HepG2 (cell line): ENCODE data around the gene TBRG1. TPM values are rescaled to one million over a fixed set of nuclear protein-coding genes. Genes with fewer than 3 reads are reported as not detected.

Source experiments
- FOXM1 ChIP-seq: sonication (generic); formaldehyde crosslinking; IDR thresholded peaks from 2 replicates; pipeline ENCODE4 v1.5.0; 2020; ENCODE audit warnings: missing genetic modification reagents
- HNRNPUL1 ChIP-seq: fragments of 200-400 bp; formaldehyde crosslinking; IDR thresholded peaks from 2 replicates; pipeline ENCODE4 v1.6.1; 2017; ENCODE audit warnings: low read depth, mild to moderate bottlenecking, low read length, moderate library complexity
- MTA3 ChIP-seq: sonication (generic); formaldehyde crosslinking; IDR thresholded peaks from 2 replicates; pipeline ENCODE4 v1.4.0; 2020; ENCODE audit warnings: missing genetic modification reagents
- NFAT5 ChIP-seq: sonication (generic); formaldehyde crosslinking; IDR thresholded peaks from 2 replicates; pipeline ENCODE4 v1.4.0; 2020; ENCODE audit warnings: missing genetic modification reagents
- ONECUT2 ChIP-seq: sonication (generic); formaldehyde crosslinking; IDR thresholded peaks from 2 replicates; pipeline ENCODE4 v1.4.0; 2020; ENCODE audit warnings: missing genetic modification reagents
- PREB ChIP-seq: sonication (generic); formaldehyde crosslinking; IDR thresholded peaks from 2 replicates; pipeline ENCODE4 v1.4.0; 2020; ENCODE audit warnings: missing genetic modification reagents
- RFX1 ChIP-seq: fragments of 450-650 bp; IDR thresholded peaks from 2 replicates; pipeline ENCODE4 v1.6.1; 2017
- RFXANK ChIP-seq: IDR thresholded peaks from 2 replicates; pipeline ENCODE4 v1.6.1; 2016
- TBX2 ChIP-seq: sonication (generic); formaldehyde crosslinking; IDR thresholded peaks from 2 replicates; pipeline ENCODE4 v1.5.0; 2020; ENCODE audit warnings: missing genetic modification reagents, mild to moderate bottlenecking, borderline replicate concordance
- TBX3 ChIP-seq: fragments of 450-650 bp; IDR thresholded peaks from 2 replicates; pipeline ENCODE4 v1.6.1; 2017; ENCODE audit warnings: antibody characterized with exemption, mild to moderate bottlenecking, inconsistent platforms, borderline replicate concordance
- TFDP2 ChIP-seq: sonication (generic); formaldehyde crosslinking; IDR thresholded peaks from 2 replicates; pipeline ENCODE4 v1.4.0; 2020; ENCODE audit warnings: missing genetic modification reagents
- TIGD3 ChIP-seq: sonication (generic); formaldehyde crosslinking; IDR thresholded peaks from 2 replicates; pipeline ENCODE4 v1.5.1; 2020; ENCODE audit warnings: mild to moderate bottlenecking, missing genetic modification reagents, borderline replicate concordance
- TMF1 ChIP-seq: sonication (generic); formaldehyde crosslinking; IDR thresholded peaks from 2 replicates; pipeline ENCODE4 v1.8.1; 2022; ENCODE audit warnings: low read depth, missing genetic modification reagents
- ZFYVE20 ChIP-seq: sonication (generic); formaldehyde crosslinking; IDR thresholded peaks from 2 replicates; pipeline ENCODE4 v1.8.0; 2023; ENCODE audit warnings: low read depth, mild to moderate bottlenecking, moderate library complexity, missing genetic modification reagents, borderline replicate concordance
- ZNF333 ChIP-seq: sonication (generic); formaldehyde crosslinking; IDR thresholded peaks from 2 replicates; pipeline ENCODE4 v1.4.0; 2020; ENCODE audit warnings: mild to moderate bottlenecking, missing genetic modification reagents, borderline replicate concordance
- ZNF577 ChIP-seq: sonication (generic); formaldehyde crosslinking; IDR thresholded peaks from 2 replicates; pipeline ENCODE4 v1.4.0; 2020; ENCODE audit warnings: mild to moderate bottlenecking, low read depth, missing genetic modification reagents, borderline replicate concordance
- polyA plus RNA-seq, 8 experiments: library from polyadenylated mRNA; depleted of rRNA in 3 of 8; stranded (reverse) in 7 of 8; unstranded in 1 of 8; fragments of >200 nt; fragmentation: Illumina TruSeq in 4 of 8; extraction: Trizol in 4 of 8; gene quantifications; 2 replicates each; pipeline versions ENCODE4 v1.2.1 to v1.2.3, GENCODE V29; 2011 to 2016; ENCODE audit warnings: low read depth in 4 of 8, missing spikeins in 1 of 8, mixed read lengths in 1 of 8; ENCODE audit not compliant: insufficient read depth in 1 of 8
- total RNA-seq, 5 experiments: library from RNA; depleted of rRNA; stranded (reverse); fragments of >200 nt; fragmentation: Illumina TruSeq; extraction: Trizol; gene quantifications; 2 replicates each; pipeline ENCODE4 v1.2.3, GENCODE V29; 2016; ENCODE audit warnings: low read depth in 1 of 5
- TF ChIP-seq, protein P1 (sequence below): sonication (generic); formaldehyde crosslinking; IDR thresholded peaks from 2 replicates; pipeline ENCODE4 v1.8.1; 2022; ENCODE audit warnings: low read depth, mild to moderate bottlenecking, missing genetic modification reagents

TBRG1 gene
- total and polyA plus RNA-seq, 2 of the 13 experiments (the other 11 are each of a cell fraction or from before 2014, with no cell fraction given): 21.7 to 25.6 TPM

DNA sequence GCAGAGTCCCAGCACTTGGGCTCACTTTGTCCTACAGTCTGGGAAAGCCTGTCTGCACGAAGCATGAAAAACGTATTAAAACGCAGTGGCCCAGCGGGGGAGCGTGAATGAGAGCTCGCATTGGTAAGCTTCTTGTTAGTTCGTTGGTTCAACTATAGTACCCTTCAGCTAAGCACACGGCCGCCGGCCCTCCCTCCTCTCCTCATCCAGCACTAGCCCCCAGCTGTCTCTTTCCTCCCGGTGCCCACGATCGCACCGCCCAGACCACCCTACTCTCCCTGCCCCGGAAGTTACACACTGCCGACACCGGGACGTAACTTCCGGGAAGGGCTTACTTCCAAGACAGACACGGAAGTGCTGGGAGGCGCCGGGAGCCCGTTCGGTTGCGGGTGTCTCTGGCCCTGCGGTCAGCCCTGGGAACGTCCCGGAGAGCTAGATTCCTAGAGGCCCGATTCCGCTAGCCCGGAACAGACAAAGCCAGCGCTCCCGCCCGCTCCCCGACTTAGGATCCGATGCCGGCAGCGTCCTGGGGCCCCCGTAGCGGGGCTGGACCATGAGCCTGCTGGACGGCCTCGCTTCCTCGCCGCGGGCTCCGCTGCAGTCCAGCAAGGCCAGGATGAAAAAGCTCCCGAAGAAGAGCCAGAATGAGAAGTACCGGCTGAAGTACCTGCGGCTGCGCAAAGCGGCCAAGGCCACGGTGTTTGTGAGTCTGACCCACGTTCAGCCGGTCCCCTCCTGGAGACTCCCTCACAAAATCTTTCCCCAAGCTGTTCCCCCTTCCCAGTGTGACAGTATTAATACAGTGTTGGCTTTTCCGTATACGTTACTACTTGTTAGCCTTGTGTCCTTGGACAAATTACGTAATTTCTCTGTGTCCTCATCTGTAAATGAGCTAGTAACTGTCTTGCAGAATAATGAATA is at the start of gene TBRG1 (continued):
- TF ChIP-seq, protein P1, sequence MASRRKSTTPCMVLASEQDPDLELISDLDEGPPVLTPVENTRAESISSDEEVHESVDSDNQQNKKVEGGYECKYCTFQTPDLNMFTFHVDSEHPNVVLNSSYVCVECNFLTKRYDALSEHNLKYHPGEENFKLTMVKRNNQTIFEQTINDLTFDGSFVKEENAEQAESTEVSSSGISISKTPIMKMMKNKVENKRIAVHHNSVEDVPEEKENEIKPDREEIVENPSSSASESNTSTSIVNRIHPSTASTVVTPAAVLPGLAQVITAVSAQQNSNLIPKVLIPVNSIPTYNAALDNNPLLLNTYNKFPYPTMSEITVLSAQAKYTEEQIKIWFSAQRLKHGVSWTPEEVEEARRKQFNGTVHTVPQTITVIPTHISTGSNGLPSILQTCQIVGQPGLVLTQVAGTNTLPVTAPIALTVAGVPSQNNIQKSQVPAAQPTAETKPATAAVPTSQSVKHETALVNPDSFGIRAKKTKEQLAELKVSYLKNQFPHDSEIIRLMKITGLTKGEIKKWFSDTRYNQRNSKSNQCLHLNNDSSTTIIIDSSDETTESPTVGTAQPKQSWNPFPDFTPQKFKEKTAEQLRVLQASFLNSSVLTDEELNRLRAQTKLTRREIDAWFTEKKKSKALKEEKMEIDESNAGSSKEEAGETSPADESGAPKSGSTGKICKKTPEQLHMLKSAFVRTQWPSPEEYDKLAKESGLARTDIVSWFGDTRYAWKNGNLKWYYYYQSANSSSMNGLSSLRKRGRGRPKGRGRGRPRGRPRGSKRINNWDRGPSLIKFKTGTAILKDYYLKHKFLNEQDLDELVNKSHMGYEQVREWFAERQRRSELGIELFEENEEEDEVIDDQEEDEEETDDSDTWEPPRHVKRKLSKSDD: no peak
- TF ChIP-seq RFXANK (CRISPR knock-in tag) (no peak), TMF1 (CRISPR knock-in tag) (no peak), TIGD3 (CRISPR knock-in tag) (0 out of 2 replicates have a peak, but pooled peaks have one; percentile 40), ONECUT2 (CRISPR knock-in tag) (no peak), ZNF577 (no peak), ZNF333 (CRISPR knock-in tag) (0 out of 2 replicates have a peak, but pooled peaks have one; percentile 37), TFDP2 (no peak; the same call in 1 of the 2 replicates), ZFYVE20 (no peak), NFAT5 (CRISPR knock-in tag) (no peak; the same call in 1 of the 2 replicates), TBX3 (no peak), MTA3 (CRISPR knock-in tag) (no peak), TBX2 (peak; percentile 67; the same call in 1 of the 2 replicates), FOXM1 (CRISPR knock-in tag) (no peak), PREB (no peak), RFX1 (no peak), HNRNPUL1 (no peak)
